H1 (cell line): ENCODE measurements around the gene DIPK1B. TPM values are rescaled to one million over a fixed set of nuclear protein-coding genes. Genes with fewer than 3 reads are reported as not detected.

Experiments used
- BRCA1 ChIP-seq: IDR thresholded peaks from 2 replicates; pipeline ENCODE4 v1.6.1; 2012; ENCODE audit warnings: low read depth, low read length, improper control_type of control experiment
- GABPA ChIP-seq: IDR thresholded peaks from 2 replicates; pipeline ENCODE4 v1.6.1; 2011; ENCODE audit warnings: mild to moderate bottlenecking, low read length, moderate library complexity, borderline replicate concordance; ENCODE audit not compliant: insufficient read depth
- KDM4A ChIP-seq: IDR thresholded peaks from one replicate; pipeline ENCODE4 v1.7.1; 2012; ENCODE audit warnings: low read depth, mild to moderate bottlenecking, moderate library complexity, low read length, inconsistent platforms; ENCODE audit not compliant: severe bottlenecking
- RBBP5 ChIP-seq: IDR thresholded peaks from 2 replicates; pipeline ENCODE4 v1.7.1; 2012; ENCODE audit warnings: low read depth, mild to moderate bottlenecking, inconsistent platforms, low read length, moderate library complexity, borderline replicate concordance
- TAF1 ChIP-seq: IDR thresholded peaks from 2 replicates; pipeline ENCODE4 v1.6.1; 2011; ENCODE audit warnings: mild to moderate bottlenecking, low read depth, low read length
- polyA plus RNA-seq, 7 experiments: library from polyadenylated mRNA; depleted of rRNA in 3 of 7; stranded (reverse) in 5 of 7; unstranded in 2 of 7; fragments of >200 nt in 5 of 7; fragments of 200-250 nt in 2 of 7; gene quantifications; 1 replicate in 5 of 7; 2 replicates in 1 of 7; 4 replicates in 1 of 7; pipeline versions ENCODE4 v1.2.1 to v1.2.3, GENCODE V29; 2011 to 2013; ENCODE audit warnings: missing spikeins in 2 of 7, mixed read lengths in 2 of 7
- total RNA-seq: library from RNA; stranded (reverse); fragmentation: NEBNext Ultra II Directional; extraction: Animal tissue kit (Norgen Biotek cat#: 25700); gene quantifications from 2 replicates; pipeline ENCODE4 v1.2.1, GENCODE V29; 2021

Gene DIPK1B
- total and polyA plus RNA-seq, 2 of the 8 experiments (the other 6 are each of a cell fraction or from before 2014, with no cell fraction given): 32.3 to 64.8 TPM

DNA sequence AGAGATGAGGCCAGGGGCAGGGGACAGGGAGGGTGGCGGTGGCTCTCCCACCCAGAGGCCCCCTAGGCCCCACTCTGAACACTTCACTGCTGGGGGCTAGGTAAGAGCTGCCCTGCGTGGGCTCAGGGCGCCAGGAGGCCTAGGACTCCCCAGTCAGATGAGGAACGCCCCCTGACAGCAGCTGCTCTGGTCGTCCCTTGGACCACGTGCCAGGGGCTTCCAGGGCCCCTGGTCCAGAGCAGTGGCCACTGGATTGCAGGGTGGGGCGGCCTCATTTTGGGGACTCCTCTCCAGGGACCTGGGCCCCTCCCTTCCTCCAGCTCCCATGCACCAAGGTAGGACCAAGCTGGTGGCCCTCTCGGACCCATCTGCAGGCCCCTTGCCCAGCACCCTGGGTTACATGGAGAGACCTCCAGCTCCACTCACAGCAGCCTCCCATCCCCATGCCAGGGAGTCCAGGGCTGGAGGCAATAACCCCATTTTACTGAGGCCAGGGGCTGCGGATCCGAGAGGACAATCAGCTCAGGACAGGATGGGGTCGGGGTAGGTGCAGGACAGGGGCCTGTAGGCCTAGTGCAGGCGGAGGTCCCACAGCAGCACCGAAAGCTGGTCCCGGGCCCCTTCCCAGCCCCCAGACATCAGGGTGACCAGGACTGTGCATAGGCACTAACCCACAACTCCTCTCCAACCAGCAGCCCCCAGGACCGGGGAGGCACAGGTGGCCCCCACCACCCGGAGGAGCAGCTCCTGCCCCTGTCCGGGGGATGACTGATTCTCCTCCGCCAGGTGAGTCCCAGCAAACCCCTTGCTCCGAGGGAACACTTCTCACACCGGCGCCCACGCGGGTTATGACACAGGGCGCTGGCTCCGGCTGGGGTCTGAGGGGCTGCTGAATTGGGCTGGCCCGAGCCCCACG lies 48.1 kb upstream of the DIPK1B start (continued):
- TF ChIP-seq GABPA: no peak
- no peak for TF ChIP-seq RBBP5
- TF ChIP-seq KDM4A: no peak
- no peak for TF ChIP-seq TAF1
- TF ChIP-seq BRCA1: no peak
